Fibroblast of pulmonary artery (primary cell): ENCODE measurements around the gene OSER1.
"Not testable (repeated sequence)": the region's sequence is repeated elsewhere in the genome, so short reads cannot be mapped to it uniquely, and the experiment has no call there.

Source experiments
- DNase-seq: peaks from one replicate; pipeline ENCODE4 v3.0.0-alpha.2; 2010; ENCODE audit warnings: low read depth
- H3K4me3 ChIP-seq: replicated peaks from 2 replicates; pipeline ENCODE4 v1.5.1; 2011; ENCODE audit warnings: low read depth, mild to moderate bottlenecking, control low read depth, low read length, moderate library complexity
- TF ChIP-seq, protein P1 (sequence below): IDR thresholded peaks from 2 replicates; pipeline ENCODE4 v1.5.1; 2011; ENCODE audit warnings: mild to moderate bottlenecking, control low read depth, low read length, inconsistent platforms; ENCODE audit errors: missing control alignments

The OSER1 gene

DNA sequence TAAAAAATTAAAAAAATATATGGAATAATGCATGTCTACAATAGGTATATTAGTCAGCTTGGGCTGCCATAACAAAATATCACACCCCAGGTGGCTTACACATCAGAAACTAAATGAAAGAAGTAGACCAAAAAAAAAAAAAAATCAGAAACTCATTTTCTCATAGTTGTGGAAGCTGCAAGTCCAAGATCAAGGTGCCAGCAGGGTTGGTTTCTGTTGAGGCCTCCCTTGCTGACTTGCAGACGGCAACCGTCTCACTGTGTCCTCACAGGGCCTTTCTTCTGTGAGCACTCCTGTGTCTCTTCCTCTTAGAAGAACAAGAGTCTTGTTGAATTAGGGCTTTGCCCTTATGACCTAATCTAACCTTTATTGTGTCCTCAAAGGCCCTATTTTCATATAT lies 25.1 kb upstream of the OSER1 start:
- TF ChIP-seq, protein P1, sequence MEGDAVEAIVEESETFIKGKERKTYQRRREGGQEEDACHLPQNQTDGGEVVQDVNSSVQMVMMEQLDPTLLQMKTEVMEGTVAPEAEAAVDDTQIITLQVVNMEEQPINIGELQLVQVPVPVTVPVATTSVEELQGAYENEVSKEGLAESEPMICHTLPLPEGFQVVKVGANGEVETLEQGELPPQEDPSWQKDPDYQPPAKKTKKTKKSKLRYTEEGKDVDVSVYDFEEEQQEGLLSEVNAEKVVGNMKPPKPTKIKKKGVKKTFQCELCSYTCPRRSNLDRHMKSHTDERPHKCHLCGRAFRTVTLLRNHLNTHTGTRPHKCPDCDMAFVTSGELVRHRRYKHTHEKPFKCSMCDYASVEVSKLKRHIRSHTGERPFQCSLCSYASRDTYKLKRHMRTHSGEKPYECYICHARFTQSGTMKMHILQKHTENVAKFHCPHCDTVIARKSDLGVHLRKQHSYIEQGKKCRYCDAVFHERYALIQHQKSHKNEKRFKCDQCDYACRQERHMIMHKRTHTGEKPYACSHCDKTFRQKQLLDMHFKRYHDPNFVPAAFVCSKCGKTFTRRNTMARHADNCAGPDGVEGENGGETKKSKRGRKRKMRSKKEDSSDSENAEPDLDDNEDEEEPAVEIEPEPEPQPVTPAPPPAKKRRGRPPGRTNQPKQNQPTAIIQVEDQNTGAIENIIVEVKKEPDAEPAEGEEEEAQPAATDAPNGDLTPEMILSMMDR, result no peak
- DNase-seq, result no peak
- H3K4me3 ChIP-seq, result no peak overlapping the region

DNA sequence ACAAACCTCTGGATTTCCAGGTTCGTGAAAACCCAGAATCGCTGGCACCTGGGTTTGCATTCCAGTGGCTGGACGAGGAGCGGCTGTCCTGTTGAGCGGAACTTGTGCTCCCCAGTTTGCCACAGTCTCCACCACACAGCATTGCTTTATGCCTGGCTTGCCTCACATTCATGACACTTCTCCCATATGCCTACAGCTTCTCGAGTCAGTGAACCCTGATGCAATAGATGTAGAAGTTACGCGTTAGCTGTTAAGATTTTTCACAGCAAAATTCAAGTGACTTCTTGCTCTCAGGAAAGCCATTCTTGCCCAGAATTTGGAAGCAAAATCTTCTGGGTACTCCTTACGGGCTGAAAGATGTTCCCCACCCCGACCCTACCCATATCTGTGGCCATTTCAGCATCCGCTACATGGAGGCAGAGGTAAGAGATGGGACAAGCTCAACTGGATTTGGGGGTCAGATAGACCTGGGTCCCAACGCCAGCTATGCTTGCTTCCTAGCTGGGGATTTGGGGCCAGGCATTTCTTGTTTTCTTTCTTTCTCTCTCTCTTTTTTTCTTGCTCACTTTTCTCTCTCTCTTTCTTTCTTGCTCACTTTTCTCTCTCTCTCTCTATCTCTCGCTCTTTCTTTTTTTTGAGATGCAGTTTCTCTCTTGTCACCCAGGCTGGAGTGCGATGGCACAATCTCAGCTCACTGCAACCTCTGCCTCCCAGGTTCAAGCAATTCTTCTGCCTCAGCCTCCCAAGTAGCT lies 24.2 kb upstream of the OSER1 start:
- no peak for DNase-seq
- H3K4me3 ChIP-seq, result no peak overlapping the region
- TF ChIP-seq, protein P1, result no peak

DNA sequence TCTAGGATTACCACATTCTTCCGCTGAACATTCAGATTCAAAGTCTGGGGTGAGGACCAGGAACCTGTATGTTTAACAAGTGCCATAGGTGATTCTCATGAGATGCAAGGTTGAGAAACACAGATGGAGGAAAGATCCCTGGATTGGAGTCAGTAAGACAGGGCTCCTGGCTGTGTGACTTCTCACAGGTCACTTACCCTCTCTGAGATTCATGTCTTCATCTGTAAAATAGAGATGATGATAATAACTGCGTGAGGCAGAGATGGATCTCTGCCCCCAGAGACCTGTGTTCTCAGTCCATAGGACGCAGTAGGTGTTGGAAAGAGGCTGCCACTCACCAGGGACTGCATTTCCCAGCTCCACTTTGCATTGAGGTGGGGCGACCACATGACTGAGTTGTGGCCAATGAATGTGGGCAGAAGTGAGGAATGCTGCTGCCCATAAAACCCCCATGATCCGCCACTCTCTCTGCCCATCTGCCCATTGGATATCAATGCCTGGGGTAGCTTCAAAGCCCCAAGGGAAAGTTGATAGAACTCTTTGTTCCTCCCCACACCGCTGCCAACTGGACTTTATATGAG lies 23.0 kb upstream of the OSER1 start:
- TF ChIP-seq, protein P1, result no peak
- H3K4me3 ChIP-seq, result no peak overlapping the region
- no peak for DNase-seq

DNA sequence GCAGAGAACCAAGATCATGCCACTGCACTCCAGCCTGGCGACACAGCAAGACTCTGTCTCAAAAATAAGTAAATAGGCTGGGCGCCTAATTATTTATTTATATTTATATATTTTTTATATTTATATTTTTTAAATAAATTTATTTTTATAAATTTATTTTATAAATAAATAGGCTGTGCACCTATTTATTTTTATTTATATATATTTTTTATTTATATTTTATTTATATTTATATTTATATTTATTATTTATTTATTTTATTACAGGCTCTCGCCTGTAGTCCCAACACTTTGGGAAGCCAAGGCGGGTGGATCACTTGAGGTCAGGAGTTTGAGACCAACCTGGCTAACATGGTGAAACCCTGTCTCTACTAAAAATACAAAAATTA lies 21.9 kb upstream of the OSER1 start:
- not testable (repeated sequence) for H3K4me3 ChIP-seq, DNase-seq

DNA sequence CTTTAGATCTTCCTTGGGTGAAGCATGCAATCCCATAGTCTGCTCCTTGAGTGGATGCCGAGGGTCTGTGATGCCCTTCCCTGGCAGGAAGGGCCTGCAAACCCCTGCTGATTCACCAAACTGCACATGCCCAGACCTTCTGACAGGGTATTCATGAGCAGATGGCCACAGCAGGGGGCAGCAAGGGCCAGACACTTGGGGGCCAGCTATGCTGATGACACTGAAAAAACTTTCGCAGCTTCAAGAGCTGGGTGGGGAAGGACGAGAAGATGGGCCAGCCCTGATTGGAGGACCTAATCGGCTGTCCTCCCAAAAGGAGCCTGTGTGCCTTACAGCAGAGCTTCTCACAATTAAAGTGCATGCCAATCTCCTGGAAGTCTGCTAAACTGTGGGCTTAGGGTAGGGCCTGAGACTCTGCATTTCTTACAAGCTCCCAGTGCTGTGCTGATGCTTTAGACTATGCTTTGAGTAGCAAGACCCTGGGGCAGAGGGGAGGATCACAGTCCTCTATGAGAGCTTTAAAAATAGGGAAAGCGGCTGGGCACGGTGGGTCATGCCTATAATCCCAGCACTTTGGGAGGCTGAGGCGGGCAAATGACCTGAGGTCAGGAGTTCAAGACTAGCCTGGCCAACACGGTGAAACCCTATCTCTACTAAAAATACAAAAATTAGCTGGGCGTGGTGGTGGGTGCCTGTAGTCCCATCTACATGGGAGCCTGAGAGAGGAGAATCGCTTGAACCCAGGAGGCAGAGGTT lies 21.3 kb upstream of the OSER1 start:
- H3K4me3 ChIP-seq, result no peak overlapping the region
- DNase-seq, result no peak
- TF ChIP-seq, protein P1, result no peak

DNA sequence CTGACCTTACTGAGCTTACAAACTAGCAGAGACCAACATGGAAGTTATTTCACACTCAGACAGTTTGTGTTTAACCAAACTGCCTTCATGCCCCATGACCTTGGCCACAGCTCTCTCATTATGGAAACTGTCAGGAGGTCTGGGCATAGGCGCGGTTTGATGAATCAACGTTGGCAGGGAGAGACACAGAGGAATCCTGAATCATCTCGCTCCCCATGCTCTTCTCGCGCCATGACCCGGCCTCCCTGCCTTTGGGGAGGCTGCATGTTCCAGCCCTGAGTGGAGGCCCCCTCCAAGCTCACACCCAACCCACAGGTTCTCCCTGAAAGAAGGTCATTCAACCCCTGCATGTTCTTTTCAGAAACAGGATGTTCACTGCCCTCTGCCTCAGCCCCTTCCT lies 20.6 kb upstream of the OSER1 start:
- DNase-seq, result no peak
- TF ChIP-seq, protein P1, result no peak
- no peak overlapping the region for H3K4me3 ChIP-seq

DNA sequence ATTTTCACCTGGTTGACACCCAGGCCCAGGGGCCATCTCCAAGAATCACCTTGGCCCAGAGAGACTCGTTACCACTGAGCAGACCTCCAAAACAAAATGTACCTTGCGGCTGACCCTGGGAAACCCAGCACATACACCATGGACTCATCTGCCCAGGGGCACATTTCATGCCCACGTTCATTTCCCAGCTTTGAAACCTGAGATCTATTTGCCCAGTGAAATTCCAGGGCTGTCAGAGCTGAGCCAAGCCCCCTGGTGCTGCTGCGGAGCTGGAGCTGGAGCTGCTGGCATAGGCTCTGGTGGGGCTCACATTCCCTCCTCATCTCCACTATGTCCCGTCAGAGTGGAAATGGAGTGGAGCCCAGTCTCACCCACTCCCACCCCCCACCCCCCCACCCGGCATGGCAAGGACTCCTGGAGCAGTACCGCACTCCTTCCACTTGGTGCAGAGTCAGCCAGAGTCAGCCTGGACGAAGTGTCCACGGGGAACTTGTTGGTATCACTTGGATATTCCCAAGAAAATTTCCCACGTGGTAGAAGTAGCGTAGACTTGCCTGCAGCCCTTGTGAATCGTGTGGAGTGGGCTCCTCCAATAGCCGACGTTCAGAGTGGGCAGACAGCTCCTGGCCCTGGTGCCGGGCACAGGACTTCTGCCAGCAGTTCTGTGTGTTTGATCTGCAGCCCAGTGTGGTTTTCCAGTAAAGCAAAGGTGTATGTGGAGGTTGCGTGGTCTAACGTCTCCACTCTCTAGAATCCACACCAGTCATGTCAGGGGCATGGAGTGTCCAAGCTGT lies 18.1 kb upstream of the OSER1 start:
- TF ChIP-seq, protein P1, result no peak
- no peak overlapping the region for H3K4me3 ChIP-seq

More for the DNA sequence above, 18.1 kb upstream of the OSER1 start:
- no peak for DNase-seq
